Activated naive CD8-positive, alpha-beta T cell treated with anti-CD3 and anti-CD28 coated beads, Interleukin-2, amount 10 ng/mL, durations not matched to agents 7 days and 5 days (primary cell): Measurements from ENCODE around the gene SYNGR2. TPM values are rescaled to one million over a fixed set of nuclear protein-coding genes. Genes with fewer than 3 reads are reported as not detected.
"Not testable (repeated sequence)": the region's sequence is repeated elsewhere in the genome, so short reads cannot be mapped to it uniquely, and the experiment has no call there.

Experiments used
- ATAC-seq: fragments of 150-1000 bp; cut with Tn5 transposase; one replicate; pipeline ENCODE4 v1.10.0; 2021; ENCODE audit warnings: low read depth, moderate library complexity
- POLR2A ChIA-PET: fragments of 350-600 bp; sonication (Branson Sonifier 250); formaldehyde crosslinking; loops from one replicate; lab custom pipeline; 2021; ENCODE audit warnings: antibody characterized with exemption; lab: Charles Lee
- DNase-seq: peaks from one replicate; pipeline ENCODE4 v3.0.0; 2021
- H3K27ac Mint-ChIP-seq: one replicate; pipeline ENCODE4 v1.8.0; 2022; ENCODE audit warnings: mild to moderate bottlenecking, mixed read lengths
- H3K27me3 Mint-ChIP-seq: one replicate; pipeline ENCODE4 v1.8.0; 2022; ENCODE audit warnings: mild to moderate bottlenecking, moderate library complexity, mixed read lengths
- H3K36me3 Mint-ChIP-seq: one replicate; pipeline ENCODE4 v1.8.0; 2021; ENCODE audit warnings: mild to moderate bottlenecking, mixed read lengths
- H3K4me1 Mint-ChIP-seq: one replicate; pipeline ENCODE4 v1.8.0; 2021; ENCODE audit warnings: mixed read lengths
- H3K4me3 Mint-ChIP-seq: one replicate; pipeline ENCODE4 v1.8.0; 2022; ENCODE audit warnings: mild to moderate bottlenecking, moderate library complexity, mixed read lengths
- H3K9me3 Mint-ChIP-seq: one replicate; pipeline ENCODE4 v1.8.0; 2021; ENCODE audit warnings: mixed read lengths
- total RNA-seq, 2 experiments: library from RNA; stranded (reverse); gene quantifications; one replicate each; pipeline ENCODE4 v1.2.3, GENCODE V29; 2021

The SYNGR2 gene
- total RNA-seq, 2 experiments from 2014 or later, result 43.2 to 50.5 TPM

GRCh38 chr17:78151514-78152008, 16.8 kb upstream of the SYNGR2 start:
- DNase-seq (no peak), ATAC-seq (no peak)
- H3K27ac Mint-ChIP-seq, result no peak overlapping the region
- H3K9me3 Mint-ChIP-seq, result no peaks in the 10 kb centered on the region
- no peak overlapping the region for H3K4me3 Mint-ChIP-seq
- peaks cover 14% of the 10 kb centered on the region for H3K4me1 Mint-ChIP-seq
- H3K36me3 Mint-ChIP-seq, result no peaks in the 10 kb centered on the region
- POLR2A ChIA-PET, result interaction anchor here (1.1 to 1.2 kb wide), 2 partner anchors 10 to 11 kb away, joined by 3 to 4 read pairs; no protein-coding TSS in a partner anchor
- H3K27me3 Mint-ChIP-seq, result no peaks in the 10 kb centered on the region

- H3K27me3 Mint-ChIP-seq, result no peaks in the 10 kb centered on the region
- no peak overlapping the region for H3K27ac Mint-ChIP-seq
- no peaks in the 10 kb centered on the region for H3K9me3 Mint-ChIP-seq
- H3K4me1 Mint-ChIP-seq, result peaks cover 4% of the 10 kb centered on the region
- DNase-seq (no peak), ATAC-seq (peak; percentile 62)
- POLR2A ChIA-PET, result no interaction called here
- no peak overlapping the region for H3K4me3 Mint-ChIP-seq
- H3K36me3 Mint-ChIP-seq, result no peaks in the 10 kb centered on the region
Observed at GRCh38 chr17:78154903-78155811, 13.2 kb upstream of the SYNGR2 start.

GRCh38 chr17:78159575-78160158, 8.7 kb upstream of the SYNGR2 start:
- H3K4me3 Mint-ChIP-seq, result no peak overlapping the region
- DNase-seq, result no peak
- no peaks in the 10 kb centered on the region for H3K36me3 Mint-ChIP-seq
- H3K4me1 Mint-ChIP-seq, result peaks cover 4% of the 10 kb centered on the region
- no peak overlapping the region for H3K27ac Mint-ChIP-seq
- no peaks in the 10 kb centered on the region for H3K9me3 Mint-ChIP-seq
- no peak for ATAC-seq
- POLR2A ChIA-PET, result no interaction called here
- peaks cover 1% of the 10 kb centered on the region for H3K27me3 Mint-ChIP-seq

- no peak for ATAC-seq
- POLR2A ChIA-PET, result no interaction called here
- H3K4me3 Mint-ChIP-seq, result no peak overlapping the region
Observed at GRCh38 chr17:78163881-78164747, 4.3 kb upstream of the SYNGR2 start.

DNA sequence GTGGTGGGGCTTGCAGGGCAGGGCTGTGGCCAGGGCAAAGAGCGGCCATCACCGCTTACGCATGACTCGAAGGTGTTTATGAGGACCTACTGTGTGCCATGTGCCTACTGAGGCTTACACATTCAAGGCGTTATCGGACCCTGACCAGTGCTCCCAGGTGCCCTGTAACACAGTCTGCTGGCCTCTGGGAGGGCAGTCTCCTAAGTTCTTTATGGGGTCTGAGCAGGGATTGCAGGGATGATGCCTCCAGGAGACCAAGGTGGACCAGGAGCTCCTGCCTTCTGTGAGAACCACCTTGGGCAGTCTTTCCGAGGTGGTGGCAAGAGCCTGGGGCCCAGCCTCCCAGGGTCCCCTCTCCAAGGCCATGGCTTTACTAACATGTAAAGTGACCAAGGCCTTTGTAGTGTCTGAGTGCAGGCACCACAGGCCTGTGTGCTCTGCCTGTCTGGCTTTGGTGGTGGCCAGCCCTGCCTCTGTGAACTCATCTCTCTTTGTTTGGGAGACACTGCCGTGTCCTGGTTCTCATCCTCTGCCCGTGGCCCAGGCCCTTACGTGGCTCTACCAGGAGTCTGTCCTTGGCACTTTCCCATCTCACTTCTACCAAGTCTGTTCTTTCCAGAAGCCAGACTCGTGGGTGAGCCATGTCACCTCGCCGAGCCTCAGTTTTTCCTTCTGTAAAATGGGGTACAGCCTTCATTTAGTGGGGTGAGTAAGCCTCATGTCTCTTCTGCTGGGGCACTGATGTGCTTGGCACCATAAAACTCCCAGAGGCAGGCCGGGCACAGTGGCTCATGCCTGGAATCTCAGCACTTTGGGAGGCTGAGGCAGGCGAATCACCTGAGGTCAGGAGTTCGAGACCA, 3.4 kb upstream of the SYNGR2 start:
- H3K4me1 Mint-ChIP-seq, result no peaks in the 10 kb centered on the region
- DNase-seq, result no peak
- ATAC-seq, result no peak
- POLR2A ChIA-PET, result no interaction called here
- H3K36me3 Mint-ChIP-seq, result no peaks in the 10 kb centered on the region
- H3K27ac Mint-ChIP-seq, result no peak overlapping the region
- H3K4me3 Mint-ChIP-seq, result no peak overlapping the region
- H3K9me3 Mint-ChIP-seq, result no peaks in the 10 kb centered on the region
- peaks cover 1% of the 10 kb centered on the region for H3K27me3 Mint-ChIP-seq

More at GRCh38 chr17:78163881-78164747, 4.3 kb upstream of the SYNGR2 start:
- H3K4me1 Mint-ChIP-seq, result no peaks in the 10 kb centered on the region
- H3K36me3 Mint-ChIP-seq, result no peaks in the 10 kb centered on the region
- DNase-seq, result no peak
- no peak overlapping the region for H3K27ac Mint-ChIP-seq
- H3K27me3 Mint-ChIP-seq, result peaks cover 1% of the 10 kb centered on the region
- H3K9me3 Mint-ChIP-seq, result no peaks in the 10 kb centered on the region

DNA sequence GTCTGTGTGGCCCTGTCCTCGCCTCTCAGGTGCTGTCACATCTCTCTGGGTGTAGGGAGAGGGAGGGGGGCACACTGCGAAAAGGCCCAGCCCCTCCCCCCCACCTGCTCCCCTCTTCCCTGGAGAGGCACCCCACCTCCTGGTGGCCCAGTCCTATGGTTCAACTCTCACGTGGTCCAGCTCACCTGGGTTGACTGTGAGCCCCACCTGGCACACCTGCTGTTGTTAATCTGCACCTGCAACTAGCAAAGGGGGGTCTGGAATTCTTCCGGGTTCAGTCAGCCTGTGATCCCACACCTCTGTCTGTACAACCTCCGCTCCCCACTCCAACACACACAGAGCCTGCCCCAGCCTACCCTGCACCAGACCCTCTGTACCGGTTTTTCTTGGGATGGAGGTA, 2.0 kb upstream of the SYNGR2 start:
- ATAC-seq (no peak), DNase-seq (no peak)
- Mint-ChIP-seq H3K27ac (no peak overlapping the region), H3K27me3 (peaks cover 1% of the 10 kb centered on the region), H3K4me1 (peaks cover 2% of the 10 kb centered on the region), H3K9me3 (no peaks in the 10 kb centered on the region), H3K4me3 (no peak overlapping the region), H3K36me3 (peaks cover under 1% of the 10 kb centered on the region)
- POLR2A ChIA-PET, result interaction anchor here (0.7 kb wide), 1 partner anchor 279 kb away, joined by 7 read pairs; no protein-coding TSS in a partner anchor

DNA sequence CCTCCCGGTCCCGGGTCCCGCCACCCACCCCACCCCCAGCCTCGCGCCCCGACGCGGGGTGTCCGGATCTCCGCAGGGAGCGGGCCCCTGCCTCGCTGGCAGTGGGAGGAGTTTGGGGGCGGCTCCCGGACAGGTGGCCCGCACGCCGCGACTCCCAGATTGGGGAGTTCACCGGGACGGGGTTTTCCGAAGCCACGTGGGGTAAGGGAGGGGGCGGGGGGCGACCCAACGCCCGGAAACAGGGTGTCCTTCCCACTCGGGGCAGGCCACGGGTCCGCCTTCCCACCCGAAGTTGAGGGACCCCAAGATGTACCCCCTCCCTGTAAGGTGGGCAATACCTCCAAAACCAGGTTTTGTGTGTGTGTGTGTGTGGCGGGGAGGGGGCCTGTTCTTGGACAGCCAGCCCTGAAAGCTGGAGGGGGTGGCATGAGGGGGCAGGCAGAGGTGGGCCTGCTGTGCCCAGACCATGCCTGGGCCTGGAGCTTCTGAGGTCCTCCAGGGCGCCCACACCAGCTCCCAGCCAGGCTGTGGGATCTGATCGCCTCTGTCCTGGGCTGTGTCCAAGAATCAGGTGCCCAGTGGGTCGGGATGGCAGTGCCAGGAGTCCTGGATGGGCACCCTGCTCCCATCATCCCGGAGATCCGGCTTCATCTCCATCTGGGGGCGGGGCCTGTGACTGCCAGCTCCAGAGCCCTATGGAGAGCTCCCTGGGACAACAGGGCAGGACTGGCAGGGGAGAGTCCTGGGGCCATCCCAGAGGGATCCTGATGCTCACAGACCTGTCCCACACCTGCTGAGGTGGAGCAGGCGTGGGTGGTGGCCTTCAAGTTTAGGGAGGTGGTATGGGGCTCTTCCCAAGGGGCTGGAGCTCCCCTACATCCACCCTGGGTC, 767 bp downstream of the SYNGR2 start:
- Mint-ChIP-seq H3K4me3 (peak overlapping the region; percentile 65), H3K27me3 (no peaks in the 10 kb centered on the region), H3K27ac (no peak overlapping the region), H3K36me3 (peaks cover 7% of the 10 kb centered on the region), H3K9me3 (no peaks in the 10 kb centered on the region), H3K4me1 (peaks cover 24% of the 10 kb centered on the region)
- DNase-seq, result peak; percentile 55
- ATAC-seq, result peak; percentile 32
- POLR2A ChIA-PET, result interaction anchor here (0.9 to 1.6 kb wide), 6 partner anchors 17 to 44 kb away, joined by 3 to 6 read pairs (median 5); no protein-coding TSS in a partner anchor

DNA sequence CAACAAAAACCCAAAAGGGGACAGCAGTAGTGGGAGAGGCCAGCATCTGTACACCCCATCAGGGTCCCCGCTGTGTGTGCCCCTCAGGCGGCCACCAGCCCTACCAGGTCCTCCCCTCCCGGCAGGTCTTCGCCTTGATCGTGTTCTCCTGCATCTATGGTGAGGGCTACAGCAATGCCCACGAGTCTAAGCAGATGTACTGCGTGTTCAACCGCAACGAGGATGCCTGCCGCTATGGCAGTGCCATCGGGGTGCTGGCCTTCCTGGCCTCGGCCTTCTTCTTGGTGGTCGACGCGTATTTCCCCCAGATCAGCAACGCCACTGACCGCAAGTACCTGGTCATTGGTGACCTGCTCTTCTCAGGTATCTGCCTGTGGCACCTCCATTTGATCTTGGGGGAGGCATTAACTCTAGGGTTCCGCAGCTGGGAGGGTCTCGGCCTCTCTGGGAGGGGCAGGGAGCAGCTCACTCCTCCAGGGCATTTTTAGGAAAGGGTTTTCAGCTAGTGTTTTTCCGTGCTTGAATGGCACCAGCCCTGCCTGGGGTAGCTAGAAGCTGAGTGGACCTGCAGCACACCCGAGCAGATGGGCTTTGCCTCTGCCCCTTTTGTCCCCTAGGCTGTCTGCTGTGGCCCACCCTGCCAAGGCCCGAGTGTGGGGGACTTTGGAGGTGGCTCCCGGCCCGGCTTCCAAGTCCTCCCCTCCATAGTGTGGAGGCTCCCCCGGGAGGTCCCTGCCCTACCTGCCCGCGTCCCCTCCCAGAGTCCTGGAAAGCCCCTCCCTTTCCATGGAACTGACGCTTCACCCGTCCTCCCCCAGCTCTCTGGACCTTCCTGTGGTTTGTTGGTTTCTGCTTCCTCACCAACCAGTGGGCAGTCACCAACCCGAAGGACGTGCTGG, 2.6 kb downstream of the SYNGR2 start:
- Mint-ChIP-seq H3K36me3 (peaks cover 7% of the 10 kb centered on the region), H3K27me3 (no peaks in the 10 kb centered on the region), H3K4me1 (peaks cover 27% of the 10 kb centered on the region), H3K9me3 (no peaks in the 10 kb centered on the region), H3K4me3 (peak overlapping the region; percentile 32), H3K27ac (peak overlapping the region; percentile 40)
- DNase-seq (no peak), ATAC-seq (no peak)
- POLR2A ChIA-PET, result interaction anchor here (0.6 kb wide), 1 partner anchor 12 kb away, joined by 3 read pairs; no protein-coding TSS in a partner anchor

DNA sequence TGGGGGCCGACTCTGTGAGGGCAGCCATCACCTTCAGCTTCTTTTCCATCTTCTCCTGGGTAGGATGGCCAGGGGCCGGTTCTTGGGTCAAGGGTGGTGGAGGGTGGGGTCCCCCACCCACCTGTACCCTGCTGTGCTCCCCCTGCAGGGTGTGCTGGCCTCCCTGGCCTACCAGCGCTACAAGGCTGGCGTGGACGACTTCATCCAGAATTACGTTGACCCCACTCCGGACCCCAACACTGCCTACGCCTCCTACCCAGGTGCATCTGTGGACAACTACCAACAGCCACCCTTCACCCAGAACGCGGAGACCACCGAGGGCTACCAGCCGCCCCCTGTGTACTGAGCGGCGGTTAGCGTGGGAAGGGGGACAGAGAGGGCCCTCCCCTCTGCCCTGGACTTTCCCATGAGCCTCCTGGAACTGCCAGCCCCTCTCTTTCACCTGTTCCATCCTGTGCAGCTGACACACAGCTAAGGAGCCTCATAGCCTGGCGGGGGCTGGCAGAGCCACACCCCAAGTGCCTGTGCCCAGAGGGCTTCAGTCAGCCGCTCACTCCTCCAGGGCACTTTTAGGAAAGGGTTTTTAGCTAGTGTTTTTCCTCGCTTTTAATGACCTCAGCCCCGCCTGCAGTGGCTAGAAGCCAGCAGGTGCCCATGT, 3.3 kb downstream of the SYNGR2 start:
- H3K27me3 Mint-ChIP-seq, H3K36me3 Mint-ChIP-seq, ATAC-seq, H3K4me3 Mint-ChIP-seq, POLR2A ChIA-PET, H3K9me3 Mint-ChIP-seq, DNase-seq: not testable (repeated sequence)
- H3K27ac Mint-ChIP-seq, result peak overlapping the region; percentile 56
- H3K4me1 Mint-ChIP-seq, result peaks cover 30% of the 10 kb centered on the region

- Mint-ChIP-seq H3K27me3 (no peaks in the 10 kb centered on the region), H3K4me3 (no peak overlapping the region), H3K9me3 (no peaks in the 10 kb centered on the region), H3K36me3 (peaks cover 7% of the 10 kb centered on the region), H3K27ac (peak overlapping the region; percentile 85), H3K4me1 (peaks cover 32% of the 10 kb centered on the region)
- POLR2A ChIA-PET, result interaction anchor here (1.0 kb wide), 1 partner anchor 45 kb away, joined by 3 read pairs; no protein-coding TSS in a partner anchor
- ATAC-seq (no peak), DNase-seq (no peak)
Observed at GRCh38 chr17:78172249-78173051, 4.1 kb downstream of the SYNGR2 start.
